HUES6 (cell line): ENCODE data around the gene CSF1R.
"Not testable (repeated sequence)": the region's sequence is repeated elsewhere in the genome, so short reads cannot be mapped to it uniquely, and the experiment has no call there.

Experiments
- H3K27ac ChIP-seq: 2 replicates; pipeline ENCODE4 v1.7.0; 2013; ENCODE audit warnings: low read depth, mild to moderate bottlenecking, low read length, inconsistent platforms
- H3K27me3 ChIP-seq: 2 replicates; pipeline ENCODE4 v1.6.1; 2013; ENCODE audit warnings: low read length; ENCODE audit not compliant: control insufficient read depth, insufficient read depth
- H3K36me3 ChIP-seq: 2 replicates; pipeline ENCODE4 v1.6.1; 2013; ENCODE audit warnings: low read length; ENCODE audit not compliant: control insufficient read depth, insufficient read depth
- H3K4me1 ChIP-seq: 2 replicates; pipeline ENCODE4 v1.6.1; 2013; ENCODE audit warnings: low read length; ENCODE audit not compliant: control insufficient read depth, insufficient read depth
- H3K4me3 ChIP-seq: 2 replicates; pipeline ENCODE4 v1.5.1; 2013; ENCODE audit warnings: low read depth, low read length
- H3K9ac ChIP-seq: one replicate; pipeline ENCODE4 v1.6.1; 2013; ENCODE audit warnings: mild to moderate bottlenecking, low read length
- H3K9me3 ChIP-seq: 2 replicates; pipeline ENCODE4 v1.6.1; 2013; ENCODE audit warnings: low read depth, low read length; ENCODE audit not compliant: control insufficient read depth, insufficient read depth

Gene CSF1R

DNA sequence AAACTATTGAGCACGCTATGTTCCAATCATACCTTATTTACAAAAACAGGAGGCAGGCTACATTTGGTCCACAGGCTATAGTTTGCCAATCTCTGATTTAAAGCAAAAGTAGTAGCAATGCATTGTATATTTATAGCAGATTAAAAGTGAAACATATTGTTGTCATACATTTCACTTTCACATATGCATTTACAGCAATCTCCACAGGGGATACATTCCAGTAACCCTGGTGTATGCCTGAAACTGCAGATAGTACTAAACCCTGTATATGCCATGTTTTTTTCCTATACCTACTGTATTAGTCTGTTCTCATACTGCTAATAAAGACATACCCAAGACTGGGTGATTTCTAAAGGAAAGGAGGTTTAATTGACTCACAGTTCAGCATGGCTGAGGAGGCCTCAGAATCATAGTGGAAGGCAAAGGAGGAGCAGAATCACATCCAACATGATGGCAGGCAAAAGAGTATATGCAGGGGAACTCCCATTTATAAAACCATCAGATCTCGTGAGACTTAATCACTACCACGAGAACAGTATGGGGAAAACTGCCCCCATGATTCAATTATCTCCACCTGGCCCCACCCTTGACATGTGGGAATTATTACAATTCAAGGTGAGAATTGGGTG is 5.9 kb upstream of the CSF1R start:
- Histone ChIP-seq H3K36me3 (no peaks in the 10 kb centered on the region), H3K27me3 (no peaks in the 10 kb centered on the region), H3K9ac (no peak overlapping the region), H3K4me3 (no peak overlapping the region), H3K9me3 (no peaks in the 10 kb centered on the region), H3K27ac (no peak overlapping the region), H3K4me1 (no peaks in the 10 kb centered on the region)

DNA sequence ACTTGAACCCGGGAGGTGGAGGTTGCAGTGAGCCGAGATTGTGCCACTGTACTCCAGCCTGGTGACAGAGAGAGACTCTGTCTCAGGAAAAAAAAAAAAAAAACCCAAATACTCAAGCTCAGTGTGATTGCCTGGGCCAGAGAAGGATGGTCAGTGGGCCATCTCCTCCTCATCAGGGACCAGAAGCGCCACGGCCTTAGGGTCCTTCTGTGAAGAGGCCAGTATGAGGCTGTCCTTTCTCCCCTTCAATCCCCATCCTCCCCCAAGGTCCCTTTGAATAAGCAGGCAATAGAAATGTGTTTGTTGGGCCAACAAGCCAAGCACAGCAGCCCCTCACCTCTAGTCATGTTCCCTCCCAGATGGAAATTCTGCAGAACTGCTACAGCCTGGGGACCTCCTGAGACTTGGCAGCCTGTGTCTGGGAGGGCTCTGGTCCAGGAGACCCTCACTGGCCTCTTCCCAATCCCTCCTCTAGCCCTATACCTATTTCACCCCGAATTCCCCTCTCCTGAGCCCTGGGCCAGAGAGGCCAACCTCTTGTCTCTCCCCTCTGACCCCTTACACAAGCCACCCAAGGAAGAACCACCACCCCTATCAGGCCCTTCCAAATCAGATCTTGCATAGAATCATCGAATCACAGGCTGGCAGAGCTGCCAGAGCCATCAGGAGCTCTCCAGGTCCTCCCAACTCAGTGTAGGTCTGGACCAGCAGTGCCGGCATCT is 1.0 kb downstream of the CSF1R start:
- Histone ChIP-seq H3K4me3 (no peak overlapping the region), H3K27me3 (no peaks in the 10 kb centered on the region)

DNA sequence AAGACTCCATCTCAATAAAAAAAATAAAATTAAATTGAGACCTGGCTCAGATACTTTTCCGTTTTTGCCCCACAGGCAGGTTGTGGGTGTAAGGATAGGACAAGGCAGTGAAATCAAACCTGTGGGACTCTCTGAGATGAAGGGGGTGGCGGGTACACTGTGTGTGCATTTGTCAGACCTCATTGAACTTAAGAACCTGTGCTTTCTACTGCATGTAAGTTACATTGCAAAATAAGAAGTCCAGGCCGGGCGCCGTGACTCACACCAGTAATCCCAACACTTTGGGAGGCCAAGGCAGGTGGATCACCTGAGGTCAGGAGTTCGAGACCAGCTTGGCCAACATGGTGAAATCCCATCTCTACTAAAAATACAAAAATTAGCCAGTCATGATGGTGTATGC is 1.6 kb downstream of the CSF1R start:
- not testable (repeated sequence) for H3K4me3 ChIP-seq, H3K27me3 ChIP-seq, H3K9me3 ChIP-seq, H3K9ac ChIP-seq, H3K27ac ChIP-seq, H3K36me3 ChIP-seq
- H3K4me1 ChIP-seq: peaks cover 16% of the 10 kb centered on the region

More for the DNA sequence above, 1.0 kb downstream of the CSF1R start:
- no peaks in the 10 kb centered on the region for H3K9me3 ChIP-seq
- H3K27ac ChIP-seq: no peak overlapping the region
- H3K36me3 ChIP-seq: no peaks in the 10 kb centered on the region
- no peak overlapping the region for H3K9ac ChIP-seq
- peaks cover 16% of the 10 kb centered on the region for H3K4me1 ChIP-seq

DNA sequence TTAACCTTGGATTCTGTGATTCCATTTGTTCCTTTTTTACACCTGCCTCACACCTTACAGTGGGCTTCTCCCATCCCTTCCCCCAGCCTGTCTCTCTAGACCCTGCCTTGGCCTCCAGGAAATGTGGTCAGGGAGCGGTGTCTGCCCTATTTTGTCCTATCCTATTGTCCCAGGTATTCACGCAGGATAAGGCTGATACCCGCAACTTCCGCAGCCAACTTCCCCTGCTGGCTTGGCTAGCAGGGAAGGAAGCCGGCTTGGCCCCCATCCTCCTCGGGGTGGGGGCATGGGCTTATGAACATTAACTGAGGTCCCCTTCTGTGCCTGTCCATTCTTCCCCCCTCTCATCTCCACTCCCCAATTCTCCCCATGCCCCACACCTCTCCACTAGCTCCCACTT is 3.5 kb downstream of the CSF1R start:
- H3K4me1 ChIP-seq: peaks cover 16% of the 10 kb centered on the region
- H3K27ac ChIP-seq: no peak overlapping the region
- H3K27me3 ChIP-seq: no peaks in the 10 kb centered on the region
- no peak overlapping the region for H3K4me3 ChIP-seq
- H3K9ac ChIP-seq: no peak overlapping the region
- no peaks in the 10 kb centered on the region for H3K36me3 ChIP-seq
- H3K9me3 ChIP-seq: no peaks in the 10 kb centered on the region

DNA sequence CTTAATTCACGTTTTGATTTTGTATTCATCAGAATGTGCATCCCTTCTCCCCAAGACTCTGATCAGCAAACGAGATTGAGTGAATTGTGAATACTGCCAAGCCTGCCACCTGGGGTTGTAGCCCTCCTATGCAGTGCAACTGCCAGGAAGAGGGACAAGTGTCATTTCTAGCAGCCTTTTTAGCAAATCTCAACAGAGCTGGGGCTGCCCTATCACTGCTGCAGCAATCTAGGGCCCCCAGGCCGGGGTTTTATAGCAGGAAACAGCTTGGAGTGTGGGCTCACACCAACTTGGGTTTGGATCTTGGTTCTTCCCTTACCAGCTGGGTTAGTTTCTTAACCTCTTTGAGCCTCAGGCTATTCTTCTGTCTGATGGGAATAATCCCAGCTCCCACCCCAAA is 4.0 kb downstream of the CSF1R start:
- H3K4me1 ChIP-seq: peaks cover 16% of the 10 kb centered on the region

DNA sequence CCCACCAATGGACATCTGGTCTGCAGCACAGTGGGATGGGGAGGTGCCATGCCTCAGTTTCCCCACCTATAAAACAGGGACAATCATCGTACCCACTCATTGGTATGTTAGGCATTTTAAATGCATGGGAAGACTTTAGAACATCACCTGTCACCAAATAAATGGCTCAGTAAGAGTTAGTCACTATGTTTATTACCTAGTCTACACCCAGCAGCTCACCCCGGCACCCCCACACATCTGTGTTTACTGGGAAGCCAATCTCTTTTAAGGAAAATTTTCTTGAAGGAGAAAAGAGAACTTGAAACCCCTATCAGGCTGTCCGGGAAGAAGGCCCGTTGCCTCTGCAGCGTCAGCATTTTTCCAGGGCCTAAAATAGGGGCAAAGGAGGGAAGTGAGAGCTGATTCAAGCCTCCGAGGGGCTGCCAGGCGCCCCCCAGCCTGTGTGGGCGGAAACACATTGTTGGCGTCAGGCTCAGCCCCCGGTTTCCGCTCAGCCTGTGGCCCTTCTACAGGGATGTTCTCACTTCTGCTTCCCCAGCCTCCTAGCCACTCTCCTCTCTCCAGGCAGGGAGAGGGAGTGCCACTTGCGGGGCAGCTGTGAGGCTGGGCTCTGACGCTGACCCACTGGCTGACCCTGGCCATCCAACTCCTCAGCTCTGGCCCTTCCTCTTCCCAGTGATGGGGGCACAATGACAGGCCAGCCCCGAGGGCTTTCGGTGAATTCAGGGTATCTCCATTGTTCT is 4.6 kb downstream of the CSF1R start:
- H3K4me3 ChIP-seq: no peak overlapping the region
- H3K9me3 ChIP-seq: no peaks in the 10 kb centered on the region
- no peaks in the 10 kb centered on the region for H3K36me3 ChIP-seq
- H3K4me1 ChIP-seq: peaks cover 16% of the 10 kb centered on the region
- H3K27me3 ChIP-seq: no peaks in the 10 kb centered on the region; the same call in 1 of the 2 replicates
- no peak overlapping the region for H3K27ac ChIP-seq
- no peak overlapping the region for H3K9ac ChIP-seq

More for the DNA sequence above, 4.0 kb downstream of the CSF1R start:
- Histone ChIP-seq H3K9me3 (no peaks in the 10 kb centered on the region), H3K36me3 (no peaks in the 10 kb centered on the region), H3K27ac (no peak overlapping the region), H3K4me3 (no peak overlapping the region), H3K9ac (no peak overlapping the region), H3K27me3 (no peaks in the 10 kb centered on the region; the same call in 1 of the 2 replicates)

DNA sequence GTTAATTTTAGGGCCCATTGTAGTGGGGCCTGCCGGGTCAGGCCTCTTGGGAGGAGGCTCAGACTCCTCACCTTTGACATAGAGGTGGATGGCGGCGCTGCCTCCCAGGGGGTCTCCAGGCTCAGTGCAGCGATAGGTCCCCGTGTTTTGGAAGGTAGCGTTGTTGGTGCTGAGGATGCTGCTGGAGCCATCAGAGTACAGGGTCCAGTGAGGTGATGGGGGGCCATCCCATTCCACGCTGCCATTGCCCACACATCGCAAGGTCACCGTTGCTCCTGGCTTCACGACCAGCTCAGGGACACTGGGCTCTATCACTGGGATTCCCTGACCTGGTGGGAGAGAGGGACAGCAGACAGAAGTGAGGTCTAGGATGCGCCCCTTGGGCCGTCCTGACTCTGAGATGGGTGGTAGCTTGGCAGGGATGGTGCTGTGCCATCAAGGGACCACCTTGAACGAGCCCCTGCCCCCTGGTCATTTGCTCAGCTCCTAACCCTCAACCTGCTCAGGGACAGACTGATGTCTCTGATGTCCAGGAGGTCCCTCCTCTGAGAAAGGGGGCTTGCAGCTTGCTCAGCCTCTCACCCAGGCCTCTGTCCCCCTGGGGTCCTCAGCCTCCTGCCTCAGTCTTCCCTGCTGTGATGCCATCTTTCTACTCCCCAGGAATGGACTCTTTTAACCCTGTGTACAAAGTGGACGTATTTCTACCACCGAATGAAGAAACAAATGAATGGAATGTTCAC is 5.5 kb downstream of the CSF1R start:
- no peak overlapping the region for H3K27ac ChIP-seq
- no peak overlapping the region for H3K4me3 ChIP-seq
- no peaks in the 10 kb centered on the region for H3K36me3 ChIP-seq
- peaks cover 16% of the 10 kb centered on the region for H3K4me1 ChIP-seq
- no peaks in the 10 kb centered on the region; the same call in 1 of the 2 replicates for H3K27me3 ChIP-seq
- no peaks in the 10 kb centered on the region for H3K9me3 ChIP-seq
- no peak overlapping the region for H3K9ac ChIP-seq

DNA sequence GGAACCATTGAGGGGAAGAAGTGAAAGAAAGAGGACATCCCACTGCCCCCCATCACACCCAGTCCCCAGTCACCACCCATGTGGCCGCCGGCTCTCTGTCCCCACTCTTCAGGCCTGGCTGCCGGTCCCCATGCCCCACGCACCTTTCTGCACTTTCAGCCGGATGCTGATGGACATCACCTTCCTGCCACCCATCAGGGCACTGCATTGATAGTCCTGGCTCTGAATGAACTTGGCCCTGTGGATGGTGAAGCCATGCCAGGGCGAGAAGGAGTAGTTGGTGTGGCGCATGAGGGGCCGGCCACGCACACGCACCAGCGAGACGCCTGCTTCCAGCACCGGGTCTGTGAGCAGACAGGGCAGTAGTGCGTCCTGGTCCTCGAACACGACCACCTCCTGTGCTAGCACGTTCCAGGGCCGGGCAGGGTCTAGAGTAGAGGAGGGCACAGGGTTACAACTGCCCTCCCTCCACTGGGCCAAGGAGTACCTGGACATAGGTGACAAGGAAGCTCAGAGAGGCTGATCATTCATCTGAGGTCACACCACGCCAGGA is 6.4 kb downstream of the CSF1R start:
- Histone ChIP-seq H3K27me3 (no peaks in the 10 kb centered on the region; the same call in 1 of the 2 replicates), H3K9me3 (no peaks in the 10 kb centered on the region), H3K4me3 (no peak overlapping the region), H3K36me3 (no peaks in the 10 kb centered on the region), H3K9ac (no peak overlapping the region), H3K4me1 (peaks cover 16% of the 10 kb centered on the region), H3K27ac (no peak overlapping the region)

DNA sequence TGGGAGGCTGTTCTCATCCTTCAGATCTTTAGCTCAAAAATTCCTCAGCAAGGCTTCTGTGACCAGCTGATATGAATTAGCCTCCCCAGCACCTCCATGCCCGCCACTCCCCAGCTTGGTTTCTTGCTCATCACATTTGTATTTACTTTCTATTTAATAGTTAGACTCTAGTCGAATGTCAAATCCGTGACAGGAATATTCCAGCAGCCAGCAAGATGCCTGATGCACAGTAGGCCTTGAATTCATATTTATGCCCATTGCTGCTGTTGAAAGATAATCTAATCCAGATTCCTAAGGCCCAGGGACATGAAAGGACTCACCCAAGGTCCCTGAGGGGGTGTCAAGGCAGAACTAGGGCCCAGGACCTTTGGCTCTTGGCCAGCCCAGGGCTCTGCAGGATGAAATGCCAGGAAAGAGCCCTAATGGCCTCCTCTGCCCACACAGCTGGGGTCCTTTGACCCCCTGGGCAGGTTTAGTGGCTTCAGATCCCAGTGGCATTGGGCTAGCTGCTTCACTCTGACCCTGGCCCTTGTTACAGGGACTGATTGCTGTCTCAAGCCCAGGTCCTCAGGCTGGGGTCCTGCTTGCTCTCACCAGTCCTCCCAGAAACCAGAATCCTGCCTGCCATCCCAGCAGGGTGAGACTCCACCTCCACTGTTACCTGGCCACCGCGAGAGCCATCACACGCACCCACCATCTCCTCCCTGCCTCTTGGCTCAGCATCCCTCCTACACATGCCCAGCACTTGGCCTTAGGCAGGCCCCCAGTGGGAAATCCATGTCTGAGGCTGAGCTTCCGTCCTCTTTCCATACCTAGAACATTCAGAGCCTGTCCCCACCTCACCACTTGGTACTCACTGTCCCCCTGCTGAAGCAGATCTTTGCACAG is 7.3 kb downstream of the CSF1R start:
- Histone ChIP-seq H3K4me3 (no peak overlapping the region), H3K27ac (no peak overlapping the region), H3K9me3 (no peaks in the 10 kb centered on the region), H3K4me1 (peaks cover 16% of the 10 kb centered on the region), H3K27me3 (no peaks in the 10 kb centered on the region; the same call in 1 of the 2 replicates), H3K9ac (no peak overlapping the region), H3K36me3 (no peaks in the 10 kb centered on the region)
